GM23248 (cell line): Measurements from ENCODE around the gene PDCD7. TPM values are rescaled to one million over a fixed set of nuclear protein-coding genes. Genes with fewer than 3 reads are reported as not detected.

Source experiments
- DNase-seq: peaks from one replicate; pipeline ENCODE4 v3.0.0-alpha.2; 2015
- H2AFZ ChIP-seq: fragments of 200-600 bp; sonication (generic); 2 replicates; pipeline ENCODE4 v1.6.1; 2016; ENCODE audit warnings: antibody characterized with exemption
- H3F3A ChIP-seq: fragments of 200-600 bp; sonication (generic); 2 replicates; pipeline ENCODE4 v1.6.1; 2016; ENCODE audit warnings: mild to moderate bottlenecking, antibody characterized with exemption, mixed run types; ENCODE audit not compliant: insufficient read depth
- H3K27ac ChIP-seq: fragments of 200-600 bp; sonication (generic); 2 replicates; pipeline ENCODE4 v1.5.1; 2016; ENCODE audit warnings: mild to moderate bottlenecking
- H3K27me3 ChIP-seq: fragments of 200-600 bp; sonication (generic); replicated peaks from 2 replicates; pipeline ENCODE4 v1.6.1; 2016; ENCODE audit warnings: mild to moderate bottlenecking; ENCODE audit not compliant: insufficient read depth
- H3K36me3 ChIP-seq: fragments of 200-600 bp; sonication (generic); 2 replicates; pipeline ENCODE4 v1.6.1; 2016; ENCODE audit warnings: low read depth, mild to moderate bottlenecking
- H3K4me1 ChIP-seq: fragments of 200-600 bp; sonication (generic); 2 replicates; pipeline ENCODE4 v1.6.1; 2016; ENCODE audit warnings: mild to moderate bottlenecking; ENCODE audit not compliant: insufficient read depth
- H3K4me2 ChIP-seq: fragments of 200-600 bp; sonication (generic); one replicate; pipeline ENCODE4 v1.6.1; 2016; ENCODE audit warnings: mild to moderate bottlenecking; ENCODE audit not compliant: unreplicated experiment
- H3K4me3 ChIP-seq: fragments of 200-600 bp; sonication (generic); 2 replicates; pipeline ENCODE4 v1.5.1; 2016; ENCODE audit warnings: mild to moderate bottlenecking
- H3K79me2 ChIP-seq: fragments of 200-600 bp; sonication (generic); 2 replicates; pipeline ENCODE4 v1.6.1; 2016; ENCODE audit warnings: mild to moderate bottlenecking; ENCODE audit not compliant: insufficient read depth
- H3K9ac ChIP-seq: fragments of 200-600 bp; sonication (generic); 2 replicates; pipeline ENCODE4 v1.6.1; 2016; ENCODE audit warnings: mild to moderate bottlenecking
- H3K9me2 ChIP-seq: fragments of 200-600 bp; sonication (generic); 2 replicates; pipeline ENCODE4 v1.6.1; 2016; ENCODE audit warnings: mixed run types, mild to moderate bottlenecking, moderate library complexity; ENCODE audit not compliant: insufficient read depth
- H3K9me3 ChIP-seq: fragments of 200-600 bp; sonication (generic); one replicate; pipeline ENCODE4 v1.6.1; 2017; ENCODE audit warnings: low read depth
- H4K20me1 ChIP-seq: fragments of 200-600 bp; sonication (generic); 2 replicates; pipeline ENCODE4 v1.6.0; 2016; ENCODE audit not compliant: insufficient read depth
- EZH2 ChIP-seq: fragments of 200-600 bp; sonication (generic); IDR thresholded peaks from 2 replicates; pipeline ENCODE4 v1.6.1; 2018; ENCODE audit warnings: antibody characterized with exemption, mild to moderate bottlenecking; ENCODE audit not compliant: insufficient read depth, poor library complexity, severe bottlenecking
- EZH2phosphoT487 ChIP-seq: fragments of 200-600 bp; sonication (generic); IDR thresholded peaks from 2 replicates; pipeline ENCODE4 v1.6.1; 2018; ENCODE audit warnings: antibody characterized with exemption, moderate library complexity, mild to moderate bottlenecking, low read depth; ENCODE audit not compliant: insufficient read depth
- WGBS, 2 experiments: methylation state at CpG; one replicate each; pipeline ENCODE4 v1.1.6; 2015 to 2017; ENCODE audit warnings: low lambda C conversion rate in 2 of 2, low coverage in 1 of 2; ENCODE audit errors: missing lambda C conversion rate in 2 of 2; 5-methylcytosine and 5-hydroxymethylcytosine counted together
- in situ Hi-C: fragments of 300-500 bp; cut with MboI; formaldehyde crosslinking; loops from 2 replicates; pipeline ENCODE4 v1.15.0; 2020
- polyA plus RNA-seq: library from polyadenylated mRNA; unstranded; fragments of >200 nt; fragmentation: Nextera tagmentation; extraction: Ambion mirVana; gene quantifications from 2 replicates; pipeline ENCODE4 v1.2.1, GENCODE V29; 2016
- total RNA-seq: library from RNA; depleted of rRNA; stranded (reverse); fragments of >200 nt; shearing (Covaris generic); gene quantifications from 2 replicates; pipeline ENCODE4 v1.2.3, GENCODE V29; 2014

PDCD7 gene
- total and polyA plus RNA-seq, 2 experiments from 2014 or later = 7.5 to 13.6 TPM

GRCh38 chr15:65087411-65087810, 46.2 kb downstream of the PDCD7 start:
- H3K9me2 ChIP-seq = no peaks in the 10 kb centered on the region
- H3K4me3 ChIP-seq = no peak overlapping the region
- H3K4me1 ChIP-seq = no peaks in the 10 kb centered on the region
- no peak overlapping the region for H3K4me2 ChIP-seq
- H3K27me3 ChIP-seq = 0 out of 2 replicates have a peak, but pooled peaks cover 3% of the 10 kb centered on the region
- no peak overlapping the region for H3K9ac ChIP-seq
- no peaks in the 10 kb centered on the region for H3K9me3 ChIP-seq
- WGBS, 2 experiments = 94 to 98% methylated on average over 3 of the region's 3 CpGs
- no peak overlapping the region for H3K27ac ChIP-seq
- no peaks in the 10 kb centered on the region for H3K36me3 ChIP-seq
- no peak for DNase-seq
- in situ Hi-C loops = no loop called here
- no peak overlapping the region for H2AFZ ChIP-seq
- TF ChIP-seq EZH2 (no peak), EZH2phosphoT487 (no peak)
- no peaks in the 10 kb centered on the region for H3F3A ChIP-seq
- H4K20me1 ChIP-seq = no peaks in the 10 kb centered on the region
- no peaks in the 10 kb centered on the region for H3K79me2 ChIP-seq

- 68 to 71% methylated on average over 5 to 6 of the region's 6 CpGs for WGBS, 2 experiments
- in situ Hi-C loops = no loop called here
- no peaks in the 10 kb centered on the region for H3F3A ChIP-seq
- H3K9ac ChIP-seq = no peak overlapping the region
- no peaks in the 10 kb centered on the region for H3K9me3 ChIP-seq
- no peaks in the 10 kb centered on the region for H3K79me2 ChIP-seq
- H3K4me1 ChIP-seq = no peaks in the 10 kb centered on the region
- H2AFZ ChIP-seq = no peak overlapping the region
- TF ChIP-seq EZH2 (no peak), EZH2phosphoT487 (no peak)
- H3K4me3 ChIP-seq = no peak overlapping the region
- DNase-seq = peak; percentile 24
- H4K20me1 ChIP-seq = no peaks in the 10 kb centered on the region
- no peaks in the 10 kb centered on the region for H3K36me3 ChIP-seq
- H3K4me2 ChIP-seq = no peak overlapping the region
- H3K27ac ChIP-seq = no peak overlapping the region
- 0 out of 2 replicates have a peak, but pooled peaks cover 3% of the 10 kb centered on the region for H3K27me3 ChIP-seq
- H3K9me2 ChIP-seq = no peaks in the 10 kb centered on the region
Observed at GRCh38 chr15:65086680-65087111, 46.9 kb downstream of the PDCD7 start.

- H2AFZ ChIP-seq = no peak overlapping the region
- no peak overlapping the region for H3K4me3 ChIP-seq
- no peaks in the 10 kb centered on the region for H3F3A ChIP-seq
- peak; percentile 50 for DNase-seq
- in situ Hi-C loops = no loop called here
- H4K20me1 ChIP-seq = no peaks in the 10 kb centered on the region
- H3K36me3 ChIP-seq = no peaks in the 10 kb centered on the region
- no peak overlapping the region for H3K4me2 ChIP-seq
- no peak for TF ChIP-seq EZH2phosphoT487
- TF ChIP-seq EZH2 = no peak
- 83 to 85% methylated on average over 6 of the region's 6 CpGs for WGBS, 2 experiments
- no peak overlapping the region for H3K9ac ChIP-seq
- 0 out of 2 replicates have a peak, but pooled peaks cover 3% of the 10 kb centered on the region for H3K27me3 ChIP-seq
- no peaks in the 10 kb centered on the region for H3K4me1 ChIP-seq
- no peak overlapping the region for H3K27ac ChIP-seq
- H3K9me3 ChIP-seq = no peaks in the 10 kb centered on the region
- no peaks in the 10 kb centered on the region for H3K79me2 ChIP-seq
- no peaks in the 10 kb centered on the region for H3K9me2 ChIP-seq
Observed at GRCh38 chr15:65085990-65086679, 47.5 kb downstream of the PDCD7 start.

- Histone ChIP-seq H3K27me3 (0 out of 2 replicates have a peak, but pooled peaks cover 3% of the 10 kb centered on the region), H3K79me2 (no peaks in the 10 kb centered on the region), H3K4me2 (no peak overlapping the region), H2AFZ (no peak overlapping the region), H3K36me3 (no peaks in the 10 kb centered on the region), H3K9ac (no peak overlapping the region), H4K20me1 (no peaks in the 10 kb centered on the region), H3K9me3 (no peaks in the 10 kb centered on the region), H3K4me3 (no peak overlapping the region), H3K4me1 (no peaks in the 10 kb centered on the region), H3K27ac (no peak overlapping the region), H3F3A (no peaks in the 10 kb centered on the region), H3K9me2 (no peaks in the 10 kb centered on the region)
- in situ Hi-C loops = no loop called here
- WGBS, 2 experiments = 77 to 80% methylated on average over 8 of the region's 8 CpGs
- DNase-seq = no peak
- TF ChIP-seq EZH2phosphoT487 = no peak
- no peak for TF ChIP-seq EZH2
Observed at GRCh38 chr15:65085207-65085753, 48.3 kb downstream of the PDCD7 start.
